GM18505 (cell line): ENCODE measurements around the gene ARMCX6.
A peak's percentile ranks its signal among the peaks of the same experiment; 100 is the strongest.
"Not testable (repeated sequence)": the region's sequence is repeated elsewhere in the genome, so short reads cannot be mapped to it uniquely, and the experiment has no call there.

Source experiments
- ATAC-seq: cut with Tn5 transposase; IDR thresholded peaks from one replicate; pipeline ENCODE4 v1.9.1; 2021; ENCODE audit not compliant: unreplicated experiment
- POLR2A ChIP-seq: IDR thresholded peaks from 4 replicates; pipeline ENCODE4 v1.6.1; 2011; ENCODE audit warnings: borderline replicate concordance; ENCODE audit not compliant: insufficient read depth, insufficient read length; ENCODE audit errors: extremely low read depth

Gene ARMCX6

DNA sequence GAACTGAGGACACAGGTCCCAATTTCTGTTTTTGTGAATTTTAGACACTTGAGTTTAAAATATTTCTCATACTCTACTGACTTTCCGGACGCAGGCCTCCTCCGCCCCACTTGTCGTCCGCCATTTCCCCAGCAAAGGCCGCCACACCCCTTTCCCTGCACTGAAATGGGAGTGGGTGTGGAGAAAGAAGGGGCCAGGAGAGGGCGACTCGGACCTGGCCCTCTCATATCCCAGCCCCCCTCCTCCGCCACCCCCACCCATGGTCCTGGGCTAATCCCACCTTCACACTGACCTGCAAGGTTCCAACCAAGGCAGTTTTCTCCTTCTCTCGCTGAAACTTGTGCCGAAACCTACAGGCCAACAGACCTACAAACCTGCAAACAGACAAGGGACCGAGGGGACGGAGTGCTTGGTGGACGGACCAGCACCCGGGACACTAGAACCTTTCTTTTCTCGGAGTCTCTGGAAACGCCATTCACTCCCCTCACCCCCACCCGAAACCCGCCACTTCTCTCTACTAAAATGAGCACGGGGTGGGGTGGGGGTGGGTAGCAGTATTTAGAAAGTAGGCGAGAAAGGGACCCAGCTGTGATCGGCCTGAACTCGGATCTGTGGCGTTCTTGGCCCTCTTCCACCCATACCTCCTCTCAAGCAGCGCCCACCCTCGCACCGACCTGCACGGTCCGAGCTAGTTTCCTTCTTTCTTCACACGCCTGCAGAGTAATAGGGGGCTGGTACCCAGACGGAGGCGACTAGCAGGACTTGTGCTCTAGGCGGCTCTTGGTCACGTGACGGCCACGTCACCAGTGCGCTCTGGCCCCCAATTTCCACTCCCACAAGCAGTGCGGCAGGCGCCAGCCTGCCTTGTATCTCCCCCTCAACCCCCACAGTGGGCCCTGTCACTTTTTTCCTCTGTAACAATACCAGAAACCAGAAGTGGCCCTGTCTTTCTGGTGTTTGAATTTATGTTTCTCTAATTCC, at the start of gene ARMCX6:
ARMCX6 (minus strand) TSS at position 790 of the 981 bp plus-strand sequence. CDS start 1,380 bp downstream, outside the sequence.
- peak; percentile 64 for TF ChIP-seq POLR2A
- peak; percentile 87 for ATAC-seq

DNA sequence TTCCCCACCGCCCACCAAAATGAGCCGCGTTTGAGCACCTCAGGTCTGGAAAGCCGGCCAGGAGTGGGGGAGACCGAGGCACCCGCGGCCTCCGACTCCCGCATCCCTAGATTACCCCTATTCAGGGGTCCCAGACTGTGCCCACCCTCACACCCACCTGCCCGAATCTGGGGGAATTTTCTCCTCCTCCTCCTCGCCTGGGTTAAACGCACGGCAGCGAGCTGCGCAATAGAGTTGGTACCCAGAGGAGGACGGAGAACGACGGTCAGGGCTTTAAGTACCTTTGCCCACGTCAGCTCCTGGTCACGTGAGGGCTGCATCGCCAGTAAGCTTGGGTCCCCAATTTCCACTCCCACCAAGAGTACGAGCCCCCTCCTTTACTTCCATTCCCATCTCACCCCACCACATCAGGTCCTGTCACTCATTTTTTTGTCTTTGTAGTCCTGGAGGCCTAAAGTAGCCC, 41.8 kb upstream of the ARMCX6 start, which contains the start of gene ARMCX2:
ARMCX2 (minus strand) TSS at position 250 of the 463 bp plus-strand sequence. CDS start 2,262 bp downstream, outside the sequence.
- ATAC-seq = peak; percentile 64
- peak; percentile 78 for TF ChIP-seq POLR2A

DNA sequence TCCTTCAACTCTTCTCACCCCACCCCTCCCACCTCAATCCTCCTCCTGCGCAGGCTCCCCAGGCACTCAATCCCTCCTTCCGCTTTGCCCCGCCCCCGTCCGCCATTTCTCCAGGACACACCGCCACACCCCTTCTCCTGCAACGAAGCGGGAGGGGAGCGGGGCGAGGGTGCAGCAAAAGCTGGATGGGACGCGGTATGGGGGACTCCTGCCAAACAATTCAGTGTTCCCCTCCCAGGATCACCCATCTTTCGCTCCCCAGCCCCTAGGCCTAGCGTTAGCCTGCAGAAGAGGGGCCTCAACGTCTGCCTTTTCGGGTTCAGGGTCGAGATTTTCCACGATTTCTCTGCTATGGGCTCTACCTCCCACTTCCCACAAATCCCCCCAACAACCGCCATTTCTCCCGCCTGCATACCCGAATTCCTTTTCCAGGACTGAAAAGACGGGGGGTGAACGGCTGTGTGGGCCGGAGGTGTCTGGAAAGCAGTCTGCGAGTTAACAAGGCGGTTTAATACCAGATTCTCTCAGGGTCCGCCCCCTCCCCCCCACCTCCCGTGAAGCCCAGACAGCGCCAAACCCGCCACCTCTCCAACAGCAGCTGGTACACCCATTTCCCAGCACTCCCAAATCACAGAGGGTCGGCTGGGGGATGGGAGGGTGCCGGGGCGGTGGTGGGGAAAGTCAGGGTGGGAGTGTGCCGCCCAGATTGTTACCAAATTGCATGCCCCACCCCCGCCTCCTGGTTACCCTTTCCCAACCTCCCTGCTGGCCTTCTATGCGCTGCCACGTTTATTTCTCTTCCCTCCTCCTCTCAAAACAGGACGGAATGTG, 41.1 kb upstream of the ARMCX6 start:
- TF ChIP-seq POLR2A = no peak
- peak; percentile 74 for ATAC-seq

DNA sequence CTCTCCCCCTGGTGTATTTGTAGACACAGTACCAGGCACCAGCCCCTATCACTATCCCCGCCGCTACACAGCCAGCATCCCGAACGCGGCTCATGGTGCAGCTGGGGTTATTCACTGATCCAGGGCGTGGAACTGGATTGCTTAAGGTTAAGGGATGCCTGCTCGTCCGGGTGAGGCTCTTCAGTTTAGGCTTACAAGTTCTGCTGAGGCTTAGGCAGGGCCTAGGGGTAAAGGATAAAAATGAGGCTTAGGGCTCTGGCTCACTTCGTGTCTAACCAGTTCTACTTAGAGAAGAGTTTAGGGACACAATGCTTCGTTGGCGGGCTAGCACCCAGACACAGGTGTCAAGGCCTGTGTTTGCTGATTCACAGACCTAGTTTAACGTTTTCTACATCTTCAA, 39.7 kb upstream of the ARMCX6 start:
- ATAC-seq = no peak
- TF ChIP-seq POLR2A = no peak

DNA sequence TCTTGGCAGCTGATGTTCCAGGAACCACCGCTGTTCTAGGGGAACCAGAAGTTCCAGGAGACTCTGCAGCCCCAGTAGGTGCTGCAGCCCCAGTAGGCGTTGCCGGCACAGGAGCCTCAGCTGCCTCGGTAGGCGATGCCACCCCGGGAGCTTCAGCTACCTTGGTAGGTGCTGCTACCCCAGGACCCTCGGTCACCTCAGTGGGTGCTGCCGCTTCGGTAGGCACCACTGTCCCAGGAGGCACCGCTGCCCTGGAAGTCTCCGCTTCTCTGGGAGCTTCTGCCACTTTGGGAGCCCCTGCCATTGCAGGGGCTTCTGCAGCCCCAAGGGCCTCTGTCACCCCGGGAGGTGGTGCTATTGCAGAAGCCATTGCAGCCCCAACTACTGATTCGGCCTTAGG, 39.0 kb upstream of the ARMCX6 start:
- TF ChIP-seq POLR2A = no peak

DNA sequence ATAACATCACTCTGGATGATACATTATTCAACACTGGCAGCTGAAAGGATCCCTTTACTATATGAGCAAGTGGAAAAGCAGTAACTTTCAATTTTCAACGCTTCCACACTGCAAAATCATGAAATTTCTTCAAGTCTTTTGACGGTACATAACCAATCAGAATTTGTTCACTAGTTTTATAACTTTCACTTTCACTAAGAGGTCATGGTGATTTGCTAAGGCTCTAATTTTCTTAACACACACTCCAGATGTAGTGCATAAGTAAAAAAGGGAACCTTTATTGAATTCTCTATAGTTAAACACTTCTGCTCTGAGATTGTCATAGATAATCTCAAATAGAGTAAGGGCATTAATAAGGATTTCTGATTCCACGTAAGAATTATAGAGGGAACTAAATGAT, 37.7 kb upstream of the ARMCX6 start:
- no peak for TF ChIP-seq POLR2A
- ATAC-seq = no peak

More for the DNA sequence above, 39.0 kb upstream of the ARMCX6 start:
- ATAC-seq = no peak

DNA sequence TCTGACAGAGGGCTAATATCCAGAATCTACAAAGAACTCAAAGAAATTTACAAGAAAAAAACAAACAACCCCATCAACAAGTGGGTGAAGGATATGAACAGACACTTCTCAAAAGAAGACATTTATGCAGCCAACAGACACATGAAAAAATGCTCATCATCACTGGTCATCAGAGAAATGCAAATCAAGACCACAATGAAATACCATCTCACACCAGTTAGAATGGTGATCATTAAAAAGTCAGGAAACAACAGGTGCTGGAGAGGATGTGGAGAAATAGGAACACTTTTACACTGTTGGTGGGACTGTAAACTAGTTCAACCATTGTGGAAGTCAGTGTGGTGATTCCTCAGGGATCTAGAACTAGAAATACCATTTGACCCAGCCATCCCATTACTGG, 29.9 kb upstream of the ARMCX6 start:
- ATAC-seq = not testable (repeated sequence)

DNA sequence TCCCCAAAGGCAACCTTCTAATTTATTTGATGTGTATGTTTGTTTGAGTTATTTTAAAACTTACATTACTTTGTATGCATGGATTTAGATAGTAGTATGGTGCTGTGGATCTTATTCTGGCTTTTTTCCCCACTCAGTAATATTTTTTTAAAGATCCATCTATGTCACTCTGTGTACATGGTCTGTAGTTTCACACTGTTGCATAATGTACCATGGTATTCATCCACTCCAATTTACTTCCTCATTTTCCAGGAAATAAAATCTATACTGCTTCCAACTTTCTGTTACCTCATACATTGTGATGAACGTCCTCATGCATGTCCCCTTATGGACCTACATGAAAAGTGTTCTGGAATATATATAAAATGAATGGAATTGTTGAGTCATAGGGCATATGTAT, 24.3 kb upstream of the ARMCX6 start:
- no peak for ATAC-seq
- no peak for TF ChIP-seq POLR2A

DNA sequence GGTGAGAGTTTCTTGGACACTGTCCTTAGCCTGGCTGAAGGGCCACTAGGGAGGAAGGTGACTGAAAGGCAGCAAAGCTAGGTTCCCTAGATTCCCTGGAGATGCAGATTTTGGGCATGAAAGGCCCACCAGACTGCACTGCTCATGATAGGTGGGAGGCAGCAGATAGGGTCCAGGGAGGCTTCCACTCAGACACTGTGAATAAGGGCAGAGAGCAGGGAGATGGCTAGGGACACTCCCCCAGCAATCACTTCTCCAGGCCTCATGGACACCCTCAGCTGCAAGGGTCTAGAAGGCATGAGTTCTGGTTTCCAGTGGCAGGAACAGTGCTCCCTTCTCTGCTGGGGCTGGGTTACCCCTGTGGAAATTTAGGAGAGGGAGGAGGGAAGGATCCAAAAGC, 21.8 kb upstream of the ARMCX6 start:
- TF ChIP-seq POLR2A = no peak
- no peak for ATAC-seq

DNA sequence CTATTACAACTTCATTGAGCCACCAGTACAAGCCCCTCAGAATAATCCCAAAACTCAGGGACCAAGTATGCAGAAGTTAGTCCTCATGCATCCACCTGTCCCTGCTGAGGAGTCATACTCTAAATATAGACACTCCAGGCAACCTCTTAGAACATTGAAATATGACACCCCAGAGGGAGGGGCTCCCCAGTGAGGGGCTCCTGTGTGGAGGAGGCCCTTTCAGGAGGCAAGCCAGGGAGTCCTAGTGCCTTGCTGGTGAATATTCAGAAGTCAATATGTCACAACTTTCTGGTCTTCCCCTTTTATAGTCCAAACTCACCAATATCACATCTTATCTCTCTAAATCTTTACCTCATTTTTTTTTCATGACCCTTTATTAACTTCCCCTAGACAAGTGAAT, 1.6 kb upstream of the ARMCX6 start:
- TF ChIP-seq POLR2A = no peak
- no peak for ATAC-seq

DNA sequence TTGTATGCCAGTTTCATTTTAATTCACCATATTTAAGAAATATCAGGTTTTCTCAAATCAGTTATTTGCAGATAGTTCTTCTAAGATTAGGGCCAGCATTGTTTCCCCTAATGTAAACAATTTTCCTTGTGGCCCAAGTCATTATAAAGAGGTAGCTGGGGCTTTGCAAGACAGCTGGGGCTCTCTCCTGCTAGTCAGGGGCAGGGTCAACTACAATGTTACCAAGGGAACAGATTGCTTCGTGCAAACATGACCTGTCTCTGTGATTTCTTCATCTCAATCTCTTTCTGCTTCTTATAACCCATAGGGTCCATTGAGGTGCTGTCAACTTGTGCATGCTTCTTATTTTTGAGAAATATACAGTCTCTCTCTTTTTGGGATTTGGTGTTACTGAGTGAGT, 12.1 kb downstream of the ARMCX6 start:
- TF ChIP-seq POLR2A = no peak
- ATAC-seq = no peak

DNA sequence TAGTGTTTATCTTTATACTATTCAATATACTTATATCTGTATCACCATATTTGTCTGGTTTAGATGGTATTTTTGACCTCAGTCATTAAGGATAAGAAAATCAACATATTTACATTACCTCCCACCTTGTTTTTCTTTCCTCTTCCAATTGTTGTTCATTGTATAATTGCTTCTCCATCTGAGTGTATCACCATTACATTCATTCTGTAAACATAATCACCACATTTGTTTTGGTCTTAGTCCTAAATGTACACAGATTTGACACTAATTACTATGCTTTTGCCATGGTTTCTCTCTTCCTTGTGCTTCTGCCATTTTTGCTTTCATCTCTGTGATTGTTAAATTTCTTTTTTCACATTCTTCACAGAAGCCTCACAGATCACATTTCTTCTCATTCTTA, 12.7 kb downstream of the ARMCX6 start:
- no peak for TF ChIP-seq POLR2A
- ATAC-seq = no peak

DNA sequence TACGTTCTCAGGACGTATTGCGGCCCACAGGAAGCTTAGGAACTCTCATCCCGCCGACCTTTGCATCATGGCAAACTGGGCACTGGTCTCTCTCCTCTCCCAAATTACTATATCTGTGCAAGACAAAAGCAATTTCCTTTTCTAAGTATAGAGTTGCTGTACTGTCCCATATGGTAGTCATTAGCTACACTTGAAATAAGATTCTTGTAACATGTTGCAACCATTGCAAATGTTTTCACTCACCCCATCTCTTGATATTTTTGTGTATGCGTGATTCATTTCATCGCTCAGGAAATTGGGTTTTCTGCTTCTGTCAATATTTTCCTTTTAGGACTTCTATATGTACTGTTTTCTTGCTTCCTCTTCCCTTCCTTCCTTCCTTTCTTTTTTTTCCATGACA, 15.7 kb downstream of the ARMCX6 start:
- TF ChIP-seq POLR2A = no peak
- no peak for ATAC-seq

DNA sequence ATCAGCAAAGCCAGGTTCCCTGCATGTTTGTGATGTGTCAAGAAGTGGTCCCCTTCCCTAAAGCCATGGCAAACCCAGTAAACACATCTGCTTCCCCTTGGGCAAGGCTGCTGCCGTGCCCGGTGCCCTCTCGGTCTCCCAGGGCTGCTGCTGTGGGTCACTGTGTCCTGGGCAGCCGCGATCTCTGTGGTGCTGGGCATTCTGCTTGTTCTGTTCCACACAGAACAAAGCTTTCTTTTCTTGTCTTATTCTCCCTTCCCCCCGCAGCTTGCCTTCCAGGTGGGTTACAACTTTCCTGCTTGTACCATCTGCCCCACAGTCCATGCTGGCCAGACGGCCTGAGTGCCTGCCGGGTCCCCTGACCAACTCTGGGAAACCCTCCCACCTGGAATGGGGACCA, 18.2 kb downstream of the ARMCX6 start:
- not testable (repeated sequence) for ATAC-seq
